SJCRH30 (cell line): ENCODE data around the gene GSTM2. TPM values are rescaled to one million over a fixed set of nuclear protein-coding genes. Genes with fewer than 3 reads are reported as not detected.
"Not testable (repeated sequence)": the region's sequence is repeated elsewhere in the genome, so short reads cannot be mapped to it uniquely, and the experiment has no call there.

ENCODE experiments used
- DNase-seq, 2 experiments: peaks; one replicate each; pipeline ENCODE4 v3.0.0-alpha.2; 2015 to 2020
- H3K27ac ChIP-seq: fragments of 250-450 bp; sonication (Bioruptor Pico); 2 replicates; pipeline ENCODE4 v1.5.1; 2020; ENCODE audit warnings: mild to moderate bottlenecking, moderate library complexity
- H3K27me3 ChIP-seq: fragments of 250-450 bp; sonication (Bioruptor Pico); 2 replicates; pipeline ENCODE4 v1.5.1; 2020; ENCODE audit warnings: mild to moderate bottlenecking, moderate library complexity
- H3K36me3 ChIP-seq: fragments of 250-450 bp; sonication (Bioruptor Pico); 2 replicates; pipeline ENCODE4 v1.5.1; 2020; ENCODE audit warnings: mild to moderate bottlenecking, moderate library complexity
- H3K4me1 ChIP-seq: fragments of 250-450 bp; sonication (Bioruptor Pico); 2 replicates; pipeline ENCODE4 v1.5.1; 2020; ENCODE audit warnings: mild to moderate bottlenecking, moderate library complexity
- H3K4me3 ChIP-seq: fragments of 250-450 bp; sonication (Bioruptor Pico); 2 replicates; pipeline ENCODE4 v1.5.1; 2020; ENCODE audit warnings: mild to moderate bottlenecking, moderate library complexity
- H3K9me3 ChIP-seq: fragments of 250-450 bp; sonication (Bioruptor Pico); replicated peaks from 2 replicates; pipeline ENCODE4 v1.5.1; 2020; ENCODE audit warnings: mild to moderate bottlenecking, moderate library complexity
- total RNA-seq: library from RNA; depleted of rRNA; stranded (reverse); fragments of >200 nt; shearing (Covaris generic); gene quantifications from 2 replicates; pipeline ENCODE4 v1.2.3, GENCODE V29; 2014

GSTM2 gene
- total RNA-seq, 1 experiment from 2014 or later: 5.9 TPM

GRCh38 chr1:109668123-109668775, 392 bp downstream of the GSTM2 start:
- DNase-seq: peak in 1 of 2 experiments; percentile 13
- H3K36me3 ChIP-seq: no peaks in the 10 kb centered on the region
- peak overlapping the region; percentile 48 for H3K4me3 ChIP-seq
- no peak overlapping the region for H3K27ac ChIP-seq
- H3K4me1 ChIP-seq: peaks cover 5% of the 10 kb centered on the region; the same call in 1 of the 2 replicates
- H3K27me3 ChIP-seq: no peaks in the 10 kb centered on the region
- H3K9me3 ChIP-seq: no peaks in the 10 kb centered on the region

DNA sequence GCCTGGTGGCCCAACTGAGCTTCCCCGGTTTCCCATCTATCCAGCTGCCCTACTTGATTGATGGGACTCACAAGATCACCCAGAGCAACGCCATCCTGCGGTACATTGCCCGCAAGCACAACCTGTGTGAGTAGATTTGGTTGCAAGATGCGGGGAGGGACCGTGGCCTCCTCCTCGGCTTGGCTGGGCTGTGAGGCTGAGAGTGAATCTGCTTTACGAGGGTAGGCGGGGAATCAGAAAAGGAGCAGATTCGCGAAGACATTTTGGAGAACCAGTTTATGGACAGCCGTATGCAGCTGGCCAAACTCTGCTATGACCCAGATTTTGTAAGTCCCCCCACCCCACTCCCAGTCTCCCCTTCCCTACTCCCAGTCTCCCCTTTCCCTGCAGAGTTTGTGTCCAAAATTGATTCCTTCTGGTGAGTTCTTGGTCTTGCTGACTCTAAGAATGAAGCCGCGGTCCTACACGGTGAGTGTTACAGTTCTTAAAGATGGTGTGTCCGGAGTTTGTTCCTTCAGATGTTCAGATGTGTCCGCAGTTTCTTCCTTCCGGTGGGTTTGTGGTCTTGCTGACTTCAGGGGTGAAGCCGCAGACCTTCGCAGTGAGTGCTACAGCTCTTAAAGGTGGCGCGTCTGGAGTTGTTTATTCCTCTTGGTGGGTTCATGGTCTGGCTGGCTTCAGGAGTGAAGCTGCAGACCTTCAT, 1.5 kb downstream of the GSTM2 start:
- Histone ChIP-seq H3K27me3 (no peaks in the 10 kb centered on the region), H3K9me3 (no peaks in the 10 kb centered on the region), H3K4me1 (peaks cover 5% of the 10 kb centered on the region; the same call in 1 of the 2 replicates), H3K27ac (no peak overlapping the region), H3K4me3 (no peak overlapping the region), H3K36me3 (no peaks in the 10 kb centered on the region)
- peak in 1 of 2 experiments; percentile 0 for DNase-seq

GRCh38 chr1:109669949-109670302, 2.1 kb downstream of the GSTM2 start:
- DNase-seq: peak in 1 of 2 experiments; percentile 1
- H3K9me3 ChIP-seq, H3K27me3 ChIP-seq, H3K4me3 ChIP-seq, H3K4me1 ChIP-seq, H3K36me3 ChIP-seq, H3K27ac ChIP-seq: not testable (repeated sequence)

DNA sequence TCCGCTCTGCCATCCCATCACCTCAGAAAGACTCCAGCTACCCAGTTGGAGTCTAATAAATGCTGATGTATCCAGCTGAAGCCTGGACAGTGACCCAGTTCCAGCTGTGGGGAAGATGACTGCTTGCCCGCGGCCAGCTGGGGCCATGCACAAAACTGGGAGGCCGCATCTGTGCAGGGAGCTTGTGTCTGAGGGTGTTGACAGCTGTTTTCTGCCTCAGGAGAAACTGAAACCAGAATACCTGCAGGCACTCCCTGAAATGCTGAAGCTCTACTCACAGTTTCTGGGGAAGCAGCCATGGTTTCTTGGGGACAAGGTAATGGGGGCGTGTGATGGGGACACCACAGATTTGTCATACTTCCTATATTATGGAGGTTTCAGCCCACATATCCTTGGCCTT, 3.2 kb downstream of the GSTM2 start:
- Histone ChIP-seq H3K27ac (no peak overlapping the region), H3K4me3 (no peak overlapping the region), H3K27me3 (no peaks in the 10 kb centered on the region), H3K9me3 (no peaks in the 10 kb centered on the region), H3K4me1 (peaks cover 5% of the 10 kb centered on the region; the same call in 1 of the 2 replicates), H3K36me3 (no peaks in the 10 kb centered on the region)
- peak in 1 of 2 experiments; percentile 1 for DNase-seq

DNA sequence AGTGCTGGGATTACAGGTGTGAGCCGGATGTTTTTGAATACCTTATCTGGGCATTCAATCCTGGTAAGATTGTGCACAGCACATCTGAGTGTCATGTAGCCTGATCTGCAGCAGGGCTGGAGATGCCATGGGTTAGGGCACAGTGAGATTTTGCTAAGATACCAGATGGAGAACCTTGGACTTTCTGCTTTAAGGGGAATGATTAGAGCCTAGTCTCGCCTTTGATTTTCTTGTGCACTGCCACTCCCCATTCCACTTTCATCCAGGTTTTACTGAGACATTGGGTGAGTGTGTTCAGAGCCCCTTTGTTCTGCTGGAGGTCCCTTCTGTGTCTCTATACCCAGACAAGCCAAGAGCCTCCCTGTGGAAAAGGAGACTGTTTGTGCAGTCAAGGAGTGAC, 6.0 kb downstream of the GSTM2 start:
- not testable (repeated sequence) for H3K36me3 ChIP-seq, H3K4me1 ChIP-seq, H3K27me3 ChIP-seq, H3K27ac ChIP-seq, DNase-seq, H3K9me3 ChIP-seq, H3K4me3 ChIP-seq

GRCh38 chr1:109676683-109677381, 9.0 kb downstream of the GSTM2 start:
- not testable (repeated sequence) for H3K4me3 ChIP-seq, H3K27me3 ChIP-seq, H3K27ac ChIP-seq, H3K36me3 ChIP-seq, H3K9me3 ChIP-seq, H3K4me1 ChIP-seq
- peak in 1 of 2 experiments; percentile 0 for DNase-seq

DNA sequence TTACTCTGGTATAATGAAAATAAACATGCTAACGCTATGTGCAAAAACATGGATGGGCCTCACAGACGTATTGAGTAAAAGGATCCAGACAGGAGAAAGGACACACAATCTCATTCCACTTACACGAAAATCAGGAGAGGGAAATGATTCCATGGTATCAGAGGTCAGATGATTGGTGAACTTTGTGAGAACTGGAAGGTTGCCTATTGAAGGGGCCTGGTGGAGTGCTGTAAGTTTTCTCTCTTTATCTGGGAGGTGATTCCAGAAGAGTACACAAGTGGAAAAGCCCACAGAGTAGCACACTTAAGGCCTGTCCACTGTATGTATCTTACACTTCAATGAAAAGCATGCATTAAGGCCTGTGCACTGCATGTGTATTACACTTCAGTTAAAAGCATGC, 9.6 kb downstream of the GSTM2 start:
- Histone ChIP-seq H3K9me3 (no peaks in the 10 kb centered on the region), H3K4me3 (no peak overlapping the region), H3K36me3 (no peaks in the 10 kb centered on the region), H3K4me1 (no peaks in the 10 kb centered on the region), H3K27me3 (peaks cover 3% of the 10 kb centered on the region; the same call in 1 of the 2 replicates), H3K27ac (no peak overlapping the region)
- DNase-seq: peak in 1 of 2 experiments; percentile 0

DNA sequence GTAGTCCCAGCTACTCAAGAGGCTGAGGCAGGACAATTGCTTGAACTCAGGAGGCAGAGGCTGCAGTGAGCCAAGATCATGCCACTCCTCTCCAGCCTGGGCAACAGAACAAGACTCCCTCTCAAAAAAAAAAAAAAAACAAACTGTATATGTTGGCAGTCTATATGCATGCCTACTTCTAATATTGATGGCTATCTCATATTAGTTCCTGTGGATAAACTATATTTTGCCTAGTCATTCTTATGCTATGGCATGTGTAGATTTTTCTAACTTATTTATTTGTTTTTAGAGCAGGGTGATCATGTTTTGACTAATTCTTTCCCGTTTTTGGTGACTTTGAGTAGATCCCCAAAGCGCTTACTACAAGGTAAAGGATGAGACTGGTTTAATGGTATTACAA, 10.8 kb downstream of the GSTM2 start:
- not testable (repeated sequence) for H3K27me3 ChIP-seq, H3K9me3 ChIP-seq

GRCh38 chr1:109684777-109685176, 16.9 kb downstream of the GSTM2 start:
- H3K4me3 ChIP-seq, H3K27ac ChIP-seq, H3K9me3 ChIP-seq, DNase-seq, H3K27me3 ChIP-seq, H3K4me1 ChIP-seq, H3K36me3 ChIP-seq: not testable (repeated sequence)

More for the DNA sequence above, 10.8 kb downstream of the GSTM2 start:
- not testable (repeated sequence) for H3K4me3 ChIP-seq, H3K36me3 ChIP-seq, H3K4me1 ChIP-seq, DNase-seq, H3K27ac ChIP-seq

- DNase-seq, H3K4me1 ChIP-seq, H3K9me3 ChIP-seq, H3K27me3 ChIP-seq, H3K36me3 ChIP-seq, H3K4me3 ChIP-seq, H3K27ac ChIP-seq: not testable (repeated sequence)
Observed at GRCh38 chr1:109685399-109685798, 17.5 kb downstream of the GSTM2 start.

DNA sequence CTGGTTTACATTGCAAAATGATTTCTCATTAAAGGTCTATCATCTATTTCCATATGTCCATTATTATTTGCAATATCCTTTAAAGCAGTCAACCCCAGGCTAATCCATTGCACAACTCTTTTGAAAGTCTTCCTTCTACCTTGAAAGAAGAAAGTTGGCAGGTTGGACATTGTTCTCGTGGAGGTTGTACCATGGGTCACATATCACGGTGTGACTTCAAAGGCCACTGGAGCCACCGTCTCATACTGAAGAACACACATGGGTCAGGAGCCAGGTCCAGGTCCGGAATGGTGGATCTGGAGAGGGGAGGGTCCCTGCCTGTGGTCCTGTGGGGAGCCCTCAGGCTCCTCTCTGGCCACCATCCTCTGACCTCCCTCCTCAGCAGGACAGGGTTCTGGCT, 18.0 kb downstream of the GSTM2 start:
- not testable (repeated sequence) for H3K27ac ChIP-seq, H3K36me3 ChIP-seq, DNase-seq, H3K9me3 ChIP-seq, H3K4me1 ChIP-seq, H3K4me3 ChIP-seq, H3K27me3 ChIP-seq

GRCh38 chr1:109687109-109687508, 19.3 kb downstream of the GSTM2 start:
- H3K27me3 ChIP-seq, H3K4me1 ChIP-seq, H3K4me3 ChIP-seq, H3K36me3 ChIP-seq, H3K9me3 ChIP-seq, DNase-seq, H3K27ac ChIP-seq: not testable (repeated sequence)

DNA sequence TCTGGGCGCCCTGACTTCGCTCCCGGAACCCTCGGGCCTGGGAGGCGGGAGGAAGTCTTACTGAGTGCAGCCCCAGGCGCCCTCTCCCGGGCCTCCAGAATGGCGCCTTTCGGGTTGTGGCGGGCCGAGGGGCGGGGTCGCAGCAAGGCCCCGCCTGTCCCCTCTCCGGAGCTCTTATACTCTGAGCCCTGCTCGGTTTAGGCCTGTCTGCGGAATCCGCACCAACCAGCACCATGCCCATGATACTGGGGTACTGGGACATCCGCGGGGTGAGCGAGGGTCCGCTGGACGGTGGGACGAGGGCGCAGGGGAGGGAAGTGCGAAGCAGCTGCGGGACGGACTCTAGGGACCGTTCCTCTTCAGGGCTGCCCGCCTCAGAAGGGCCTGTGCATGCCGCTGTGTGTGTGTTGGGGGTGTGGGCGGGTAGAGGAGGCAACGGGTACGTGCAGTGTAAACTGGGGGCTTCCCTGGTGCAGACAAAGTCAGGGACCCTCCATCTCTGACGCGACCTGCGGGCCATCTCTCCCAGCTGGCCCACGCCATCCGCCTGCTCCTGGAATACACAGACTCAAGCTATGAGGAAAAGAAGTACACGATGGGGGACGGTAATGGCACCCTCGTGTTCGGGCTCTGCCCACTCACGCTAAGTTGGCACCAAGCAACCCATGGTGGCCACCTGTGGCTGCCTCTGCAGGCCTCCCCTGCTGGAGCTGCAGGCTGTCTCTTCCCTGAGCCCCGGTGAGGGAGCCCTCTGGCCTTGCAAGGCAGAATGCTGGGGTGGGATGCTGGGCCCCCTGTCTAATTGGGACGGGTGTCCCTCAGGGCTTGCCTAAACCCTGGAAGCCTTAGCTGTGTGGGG, 20.0 kb downstream of the GSTM2 start, which contains the start of gene GSTM1:
Gene GSTM1, plus strand, starts transcription at position 177 of the 859 bp plus-strand sequence. Its CDS starts 57 bp downstream, at position 234.
- Histone ChIP-seq H3K4me3 (no peak within 1 kb of the TSS), H3K36me3 (no peaks in the 10 kb centered on the region)

GRCh38 chr1:109689844-109690405, 22.1 kb downstream of the GSTM2 start:
- DNase-seq: no peak
- H3K27me3 ChIP-seq: no peaks in the 10 kb centered on the region

More for the DNA sequence above, 20.0 kb downstream of the GSTM2 start, which contains the start of gene GSTM1:
- no peak for DNase-seq
- H3K27me3 ChIP-seq: no peaks in the 10 kb centered on the region
- no peaks in the 10 kb centered on the region for H3K4me1 ChIP-seq
- H3K27ac ChIP-seq: no peak within 1 kb of the TSS
- H3K9me3 ChIP-seq: no peaks in the 10 kb centered on the region

More at GRCh38 chr1:109689844-109690405, 22.1 kb downstream of the GSTM2 start:
- Histone ChIP-seq H3K27ac (no peak overlapping the region), H3K36me3 (no peaks in the 10 kb centered on the region), H3K4me1 (no peaks in the 10 kb centered on the region), H3K9me3 (no peaks in the 10 kb centered on the region), H3K4me3 (no peak overlapping the region)
